Muscle of arm (tissue), 12 donors: ENCODE data around the gene RAD1. TPM values are rescaled to one million over a fixed set of nuclear protein-coding genes. Genes with fewer than 3 reads are reported as not detected.
"Not testable (repeated sequence)": the region's sequence is repeated elsewhere in the genome, so short reads cannot be mapped to it uniquely, and the experiment has no call there.

Experiments
- DNase-seq: peaks from one replicate; pipeline ENCODE4 v3.0.0-alpha.2; 2013
- polyA plus RNA-seq, 12 donors: library from polyadenylated mRNA; unstranded; fragments of 120-200 nt; gene quantifications; one replicate each; pipeline ENCODE4 v1.2.1, GENCODE V29; 2013; ENCODE audit not compliant: insufficient read length in 12 of 12

RAD1 gene
- polyA plus RNA-seq, 12 donors: 19.5 to 33.8 (median 26.4) TPM; not detected in 1

GRCh38 chr5:34923256-34923655 lies 8.0 kb upstream of the RAD1 start:
- DNase-seq: not testable (repeated sequence)

- DNase-seq: no peak
Measured at GRCh38 chr5:34919077-34919476, 3.8 kb upstream of the RAD1 start.

- DNase-seq: no peak
Measured at GRCh38 chr5:34918025-34918424, 2.7 kb upstream of the RAD1 start.

- no peak for DNase-seq
Measured at GRCh38 chr5:34916518-34916917, 1.2 kb upstream of the RAD1 start.

GRCh38 chr5:34915856-34916192 lies 520 bp upstream of the RAD1 start:
- no peak for DNase-seq

- no peak for DNase-seq
Measured at GRCh38 chr5:34914671-34915138, 599 bp downstream of the RAD1 start.

- no peak for DNase-seq
Measured at GRCh38 chr5:34913072-34913471, 2.2 kb downstream of the RAD1 start.

- no peak for DNase-seq
Measured at GRCh38 chr5:34905564-34905963, 9.7 kb downstream of the RAD1 start.

- DNase-seq: no peak
Measured at GRCh38 chr5:34903260-34903659, 12.0 kb downstream of the RAD1 start.

GRCh38 chr5:34900652-34901051 lies 14.7 kb downstream of the RAD1 start:
- no peak for DNase-seq

GRCh38 chr5:34899066-34899465 lies 16.2 kb downstream of the RAD1 start:
- DNase-seq: no peak

GRCh38 chr5:34898258-34898895 lies 16.9 kb downstream of the RAD1 start:
- peak; percentile 82 for DNase-seq

- no peak for DNase-seq
Measured at GRCh38 chr5:34897646-34898045, 17.7 kb downstream of the RAD1 start.

- DNase-seq: no peak
Measured at GRCh38 chr5:34895641-34896419, 19.5 kb downstream of the RAD1 start.

- no peak for DNase-seq
Measured at GRCh38 chr5:34894716-34895115, 20.6 kb downstream of the RAD1 start.

GRCh38 chr5:34892414-34892813 lies 22.9 kb downstream of the RAD1 start:
- DNase-seq: no peak

- DNase-seq: peak; percentile 94
Measured at GRCh38 chr5:34891981-34892380, 23.3 kb downstream of the RAD1 start.

- no peak for DNase-seq
Measured at GRCh38 chr5:34889394-34889793, 25.9 kb downstream of the RAD1 start.

- DNase-seq: no peak
Measured at GRCh38 chr5:34886392-34887119, 28.7 kb downstream of the RAD1 start.

GRCh38 chr5:34881246-34881645 lies 34.1 kb downstream of the RAD1 start:
- no peak for DNase-seq

- DNase-seq: no peak
Measured at GRCh38 chr5:34876275-34876674, 39.0 kb downstream of the RAD1 start.

GRCh38 chr5:34870382-34870781 lies 44.9 kb downstream of the RAD1 start:
- DNase-seq: no peak

GRCh38 chr5:34869256-34869655 lies 46.0 kb downstream of the RAD1 start:
- no peak for DNase-seq
